K562 treated with DMSO at 1 percent for 12 hours (cell line): ENCODE data around the gene SGPP2. TPM values are rescaled to one million over a fixed set of nuclear protein-coding genes. Genes with fewer than 3 reads are reported as not detected.

Experiments used
- total RNA-seq: library from RNA; unstranded; fragments of 300-600 nt; gene quantifications from 2 replicates; pipeline ENCODE4 v1.2.3, GENCODE V29; 2022; ENCODE audit not compliant: insufficient read depth

The SGPP2 gene, protein sequence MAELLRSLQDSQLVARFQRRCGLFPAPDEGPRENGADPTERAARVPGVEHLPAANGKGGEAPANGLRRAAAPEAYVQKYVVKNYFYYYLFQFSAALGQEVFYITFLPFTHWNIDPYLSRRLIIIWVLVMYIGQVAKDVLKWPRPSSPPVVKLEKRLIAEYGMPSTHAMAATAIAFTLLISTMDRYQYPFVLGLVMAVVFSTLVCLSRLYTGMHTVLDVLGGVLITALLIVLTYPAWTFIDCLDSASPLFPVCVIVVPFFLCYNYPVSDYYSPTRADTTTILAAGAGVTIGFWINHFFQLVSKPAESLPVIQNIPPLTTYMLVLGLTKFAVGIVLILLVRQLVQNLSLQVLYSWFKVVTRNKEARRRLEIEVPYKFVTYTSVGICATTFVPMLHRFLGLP
- total RNA-seq = not detected in 2 replicates

DNA sequence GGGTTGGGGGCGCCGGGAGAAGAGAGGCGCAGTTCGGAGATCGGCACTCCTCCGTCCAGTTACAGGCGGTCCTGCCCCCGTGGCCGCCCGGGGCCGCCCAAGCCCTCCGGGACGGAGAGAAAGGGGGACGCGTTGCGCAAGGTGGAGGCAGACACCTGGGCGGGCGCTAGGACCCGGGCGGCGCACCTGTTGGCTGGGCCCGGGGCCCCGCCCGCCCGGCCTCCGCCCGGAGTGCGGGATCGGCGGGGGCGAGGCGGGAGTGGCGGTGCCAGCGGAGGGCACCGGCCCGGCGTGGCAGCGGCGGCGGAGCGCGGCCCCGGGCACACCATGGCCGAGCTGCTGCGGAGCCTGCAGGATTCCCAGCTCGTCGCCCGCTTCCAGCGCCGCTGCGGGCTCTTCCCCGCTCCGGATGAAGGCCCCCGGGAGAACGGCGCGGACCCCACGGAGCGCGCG is at the start of gene SGPP2:
TSS of gene SGPP2 (plus strand) at position 268 of the 453 bp plus-strand sequence. CDS start at position 328, 60 bp downstream.

Other genes starting within 250 kb of the SGPP2 start
- not detected in 2 replicates for gene PAX3, start 125.5 kb upstream of the SGPP2 start, total RNA-seq
- 8.5 and 16.6 TPM in 2 replicates for gene FARSB, start 231.5 kb downstream of the SGPP2 start, total RNA-seq
- gene MOGAT1, start 247.1 kb downstream of the SGPP2 start, total RNA-seq = not detected in 2 replicates